Measurements from ENCODE around the gene UNG.
"Not testable (repeated sequence)": the region's sequence is repeated elsewhere in the genome, so short reads cannot be mapped to it uniquely, and the experiment has no call there.

The UNG gene

DNA sequence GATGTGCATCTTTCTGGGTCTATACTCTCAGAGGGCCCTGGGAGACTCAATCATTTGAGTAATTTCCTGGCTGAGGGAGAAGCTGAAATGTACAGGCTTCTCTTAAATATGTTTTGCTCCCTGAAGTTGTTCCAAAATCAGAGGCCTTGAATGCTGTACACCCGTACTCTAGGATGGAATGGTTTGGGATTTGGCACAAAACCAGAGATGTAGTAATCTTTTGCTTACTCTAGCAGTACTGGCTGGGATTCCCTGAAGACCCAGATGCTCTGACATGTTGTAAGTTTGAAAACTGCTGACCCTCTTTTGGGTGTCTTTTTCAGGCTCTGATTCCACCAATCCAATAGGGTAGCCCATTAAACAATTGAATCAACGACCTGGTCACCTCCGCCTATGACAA, 29.4 kb downstream of the UNG start:
- no peaks in the 10 kb centered on the region for H3K4me1 ChIP-seq (ENCODE audit: insufficient read depth, low read length)
- H3K27me3 ChIP-seq (ENCODE audit: insufficient read depth, low read length) = no peaks in the 10 kb centered on the region
- no peak overlapping the region for H3K4me3 ChIP-seq (ENCODE audit: low read length)
- H3K9ac ChIP-seq (ENCODE audit: low read depth, low read length) = no peak overlapping the region
- no peaks in the 10 kb centered on the region for H3K36me3 ChIP-seq (ENCODE audit: insufficient read depth, low read depth, low read length)
- H3K9me3 ChIP-seq (ENCODE audit: insufficient read depth, low read depth, low read length) = no peaks in the 10 kb centered on the region
- H3K27ac ChIP-seq (ENCODE audit: low read length) = no peak overlapping the region

DNA sequence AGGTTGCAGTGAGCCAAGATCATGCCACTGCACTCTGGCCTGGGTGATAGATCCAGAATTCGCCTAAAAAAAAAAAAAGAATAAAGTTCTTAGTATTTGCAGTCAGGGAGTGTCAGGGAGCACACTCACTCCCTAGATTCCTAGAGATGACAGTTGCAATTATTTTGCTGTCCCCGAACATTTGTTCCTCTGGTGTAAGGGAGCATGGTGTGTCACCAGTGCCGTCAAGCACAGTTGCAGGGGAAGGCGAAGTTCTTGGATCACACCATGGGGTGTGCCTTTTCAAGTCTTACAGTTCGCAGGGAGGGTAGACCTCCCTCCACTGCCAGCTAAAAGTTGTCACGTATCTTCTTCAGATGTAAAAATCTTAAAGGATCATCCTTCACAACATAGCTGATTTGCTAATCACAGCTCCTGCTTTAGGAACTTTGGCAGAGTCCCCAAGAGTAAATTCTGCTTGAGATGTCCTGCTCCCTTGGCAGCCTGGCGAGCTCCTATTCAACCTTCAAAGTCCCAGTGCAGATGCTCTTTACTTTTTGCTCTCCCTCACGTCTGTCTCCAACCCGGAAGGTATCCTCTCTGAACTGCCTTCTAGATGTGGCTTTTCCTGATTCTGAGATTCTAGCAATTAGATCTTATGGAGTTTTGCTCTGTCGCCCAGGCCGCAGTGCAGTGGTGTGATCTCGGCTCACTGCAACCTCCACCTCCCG, 30.3 kb downstream of the UNG start:
- Histone ChIP-seq H3K9ac (ENCODE audit: low read depth, low read length) (no peak overlapping the region), H3K4me3 (ENCODE audit: low read length) (no peak overlapping the region), H3K4me1 (ENCODE audit: insufficient read depth, low read length) (no peaks in the 10 kb centered on the region), H3K27ac (ENCODE audit: low read length) (no peak overlapping the region), H3K9me3 (ENCODE audit: insufficient read depth, low read depth, low read length) (no peaks in the 10 kb centered on the region), H3K27me3 (ENCODE audit: insufficient read depth, low read length) (no peaks in the 10 kb centered on the region), H3K36me3 (ENCODE audit: insufficient read depth, low read depth, low read length) (no peaks in the 10 kb centered on the region)

DNA sequence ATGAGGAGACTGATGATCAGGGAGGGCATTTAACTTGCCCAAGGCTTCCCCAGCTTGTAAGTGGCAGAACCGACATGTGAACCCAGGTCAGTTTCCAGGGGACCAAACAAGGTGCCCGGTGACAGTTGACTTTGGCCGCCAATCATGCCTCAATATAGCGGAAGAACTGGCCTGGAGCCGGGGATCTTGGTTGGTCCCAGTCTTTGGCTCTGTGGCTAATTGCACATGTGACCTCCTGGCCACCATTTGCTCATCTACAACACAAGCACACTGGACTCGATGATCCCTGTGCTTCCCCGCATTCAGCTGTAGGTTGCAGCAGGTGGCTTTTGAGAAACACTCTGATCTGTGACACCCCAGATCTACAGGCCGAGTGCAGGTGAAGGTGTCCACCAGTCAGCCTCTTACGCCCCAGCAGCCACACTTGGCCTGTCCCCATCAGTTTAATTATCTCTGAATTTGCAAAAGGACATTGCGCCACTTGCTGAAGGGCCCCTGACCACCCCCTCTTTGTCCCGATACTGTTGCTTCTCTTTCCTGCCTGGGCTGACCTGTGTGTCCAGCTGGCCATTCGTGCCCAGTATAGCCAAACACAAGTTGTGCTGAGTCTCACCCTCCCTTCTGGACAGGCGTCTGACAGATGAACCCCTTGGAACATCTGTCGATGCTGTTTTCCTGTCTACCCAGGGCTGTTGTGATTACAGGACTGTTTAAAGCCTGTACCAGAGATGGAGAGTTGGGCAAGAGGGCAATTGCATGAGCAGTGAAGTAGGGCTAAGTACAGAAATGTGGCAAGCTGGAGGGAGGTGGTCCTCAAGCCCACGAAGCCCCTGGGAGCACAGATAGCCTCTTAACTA, 33.1 kb downstream of the UNG start:
- Histone ChIP-seq H3K4me1 (ENCODE audit: insufficient read depth, low read length) (no peaks in the 10 kb centered on the region), H3K4me3 (ENCODE audit: low read length) (no peak overlapping the region), H3K9ac (ENCODE audit: low read depth, low read length) (no peak overlapping the region), H3K36me3 (ENCODE audit: insufficient read depth, low read depth, low read length) (no peaks in the 10 kb centered on the region), H3K27ac (ENCODE audit: low read length) (no peak overlapping the region), H3K27me3 (ENCODE audit: insufficient read depth, low read length) (no peaks in the 10 kb centered on the region), H3K9me3 (ENCODE audit: insufficient read depth, low read depth, low read length) (no peaks in the 10 kb centered on the region)

DNA sequence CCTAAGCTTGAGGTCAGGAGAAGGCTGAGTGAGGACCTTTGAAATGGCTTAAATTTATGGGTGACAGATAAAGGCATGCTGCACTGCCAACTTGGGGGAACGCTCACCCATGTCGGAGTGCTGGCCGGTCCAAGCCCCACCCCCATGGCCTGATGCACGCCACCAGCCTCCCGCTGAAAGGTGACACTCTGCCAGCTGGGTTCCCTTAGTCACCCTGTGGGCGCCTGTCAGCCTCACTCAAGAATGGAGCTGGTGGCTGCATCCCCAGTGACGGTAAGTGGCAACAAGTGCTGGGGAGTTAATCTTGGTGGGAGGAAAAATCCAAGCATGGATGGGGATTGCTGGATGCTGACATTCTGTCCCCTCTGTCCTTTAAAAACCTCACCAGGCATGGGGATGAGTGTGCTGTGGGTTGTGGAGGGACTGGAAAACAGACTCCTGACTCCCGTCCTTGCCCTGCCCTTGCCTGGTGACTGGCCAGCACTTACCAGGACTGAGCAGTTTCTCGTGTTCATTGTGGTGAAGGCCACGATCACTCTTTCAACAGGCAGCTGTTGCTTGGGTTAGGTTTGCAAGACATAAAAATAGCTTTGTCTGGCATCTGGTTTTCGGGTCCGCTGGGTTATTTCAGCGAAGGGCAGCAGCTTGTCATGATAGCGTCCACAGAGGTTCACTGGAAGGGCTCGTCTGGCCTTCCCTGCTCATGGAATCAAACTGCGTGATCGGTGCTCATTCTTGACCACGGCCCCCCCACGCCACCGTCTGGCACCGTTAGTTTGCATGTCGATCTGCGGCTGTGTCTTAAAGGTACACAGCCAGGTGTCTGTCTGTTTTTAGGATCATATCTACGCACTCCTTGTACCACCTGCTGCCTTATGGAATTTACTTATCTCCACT, 34.0 kb downstream of the UNG start:
- Histone ChIP-seq H3K9me3 (ENCODE audit: insufficient read depth, low read depth, low read length) (no peaks in the 10 kb centered on the region; the same call in 1 of the 2 replicates), H3K36me3 (ENCODE audit: insufficient read depth, low read depth, low read length) (no peaks in the 10 kb centered on the region), H3K27me3 (ENCODE audit: insufficient read depth, low read length) (no peaks in the 10 kb centered on the region), H3K4me3 (ENCODE audit: low read length) (no peak overlapping the region), H3K27ac (ENCODE audit: low read length) (no peak overlapping the region), H3K4me1 (ENCODE audit: insufficient read depth, low read length) (no peaks in the 10 kb centered on the region), H3K9ac (ENCODE audit: low read depth, low read length) (no peak overlapping the region)

DNA sequence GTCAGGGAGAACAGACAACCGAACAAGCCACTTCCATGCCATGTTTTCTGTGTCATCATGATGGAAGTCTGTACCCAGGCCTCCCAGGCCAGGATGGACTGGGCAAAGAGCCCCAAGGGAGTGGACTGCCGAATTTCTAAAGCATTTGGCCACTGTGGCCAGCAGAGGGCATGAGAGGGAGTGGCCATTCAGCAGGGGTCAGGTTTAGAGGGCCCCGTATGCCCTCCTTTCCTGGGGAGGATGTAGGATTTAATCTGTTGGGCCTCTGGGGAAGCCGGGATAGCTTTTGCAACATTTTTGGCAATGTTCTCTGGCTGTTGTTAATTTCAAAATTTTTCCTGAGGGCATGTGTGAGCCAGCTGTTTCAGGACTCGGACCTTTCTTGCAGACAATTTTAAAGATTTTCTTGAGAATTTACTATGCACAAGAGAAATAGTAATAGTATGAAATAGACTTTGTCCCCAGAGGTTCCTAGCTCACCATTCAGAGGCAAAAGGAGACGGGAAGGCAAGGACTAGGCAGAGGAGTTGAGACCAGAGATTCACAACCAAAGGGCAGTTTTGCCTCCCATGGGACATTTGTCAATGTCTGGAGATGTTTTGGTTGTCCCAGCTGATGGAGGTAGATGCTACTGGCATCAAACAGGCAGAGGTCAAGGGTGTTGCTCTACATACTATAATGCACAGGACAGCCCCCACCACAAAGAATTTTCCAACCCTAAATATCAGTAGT, 37.0 kb downstream of the UNG start:
- no peak overlapping the region for H3K9ac ChIP-seq (ENCODE audit: low read depth, low read length)
- H3K4me1 ChIP-seq (ENCODE audit: insufficient read depth, low read length) = no peaks in the 10 kb centered on the region
- H3K4me3 ChIP-seq (ENCODE audit: low read length) = no peak overlapping the region
- H3K9me3 ChIP-seq (ENCODE audit: insufficient read depth, low read depth, low read length) = no peaks in the 10 kb centered on the region; the same call in 1 of the 2 replicates
- no peaks in the 10 kb centered on the region for H3K27me3 ChIP-seq (ENCODE audit: insufficient read depth, low read length)
- no peak overlapping the region for H3K27ac ChIP-seq (ENCODE audit: low read length)
- no peaks in the 10 kb centered on the region for H3K36me3 ChIP-seq (ENCODE audit: insufficient read depth, low read depth, low read length)

DNA sequence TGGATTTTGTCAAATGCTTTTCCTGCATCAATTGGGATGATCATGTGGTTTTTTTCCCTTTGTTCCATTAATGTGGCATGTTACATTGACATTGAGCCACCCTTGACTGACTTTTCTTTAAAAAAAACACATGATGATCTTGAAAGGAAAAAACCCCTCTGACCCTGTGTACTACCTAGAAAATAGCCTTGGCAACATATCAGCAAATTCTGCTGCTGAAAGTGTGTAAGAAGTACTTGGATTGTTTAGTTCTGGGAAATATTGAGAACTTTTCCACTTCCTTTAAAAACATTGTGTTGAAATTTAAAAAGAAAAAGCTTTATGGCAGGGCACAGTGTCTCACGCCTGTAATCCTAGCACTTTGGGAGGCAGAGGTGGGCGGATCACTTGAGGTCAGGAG, 39.7 kb downstream of the UNG start:
- H3K27me3 ChIP-seq (ENCODE audit: insufficient read depth, low read length) = no peaks in the 10 kb centered on the region
- no peaks in the 10 kb centered on the region; the same call in 1 of the 2 replicates for H3K9me3 ChIP-seq (ENCODE audit: insufficient read depth, low read depth, low read length)
- no peaks in the 10 kb centered on the region for H3K36me3 ChIP-seq (ENCODE audit: insufficient read depth, low read depth, low read length)
- no peak overlapping the region for H3K27ac ChIP-seq (ENCODE audit: low read length)
- no peak overlapping the region for H3K4me3 ChIP-seq (ENCODE audit: low read length)
- no peaks in the 10 kb centered on the region for H3K4me1 ChIP-seq (ENCODE audit: insufficient read depth, low read length)
- H3K9ac ChIP-seq (ENCODE audit: low read depth, low read length) = no peak overlapping the region

DNA sequence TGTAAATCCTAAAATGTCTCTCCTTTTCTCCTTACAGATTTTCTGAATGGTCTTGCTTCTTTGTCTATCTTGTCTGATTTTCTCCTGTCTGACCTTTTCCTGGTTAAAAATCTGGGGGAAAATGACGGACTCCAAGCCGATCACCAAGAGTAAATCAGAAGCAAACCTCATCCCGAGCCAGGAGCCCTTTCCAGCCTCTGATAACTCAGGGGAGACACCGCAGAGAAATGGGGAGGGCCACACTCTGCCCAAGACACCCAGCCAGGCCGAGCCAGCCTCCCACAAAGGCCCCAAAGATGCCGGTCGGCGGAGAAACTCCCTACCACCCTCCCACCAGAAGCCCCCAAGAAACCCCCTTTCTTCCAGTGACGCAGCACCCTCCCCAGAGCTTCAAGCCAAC, 42.0 kb downstream of the UNG start:
- H3K9ac ChIP-seq (ENCODE audit: low read depth, low read length) = no peak overlapping the region
- H3K27me3 ChIP-seq (ENCODE audit: insufficient read depth, low read length) = no peaks in the 10 kb centered on the region
- no peak overlapping the region for H3K27ac ChIP-seq (ENCODE audit: low read length)
- no peaks in the 10 kb centered on the region for H3K4me1 ChIP-seq (ENCODE audit: insufficient read depth, low read length)
- H3K36me3 ChIP-seq (ENCODE audit: insufficient read depth, low read depth, low read length) = no peaks in the 10 kb centered on the region
- H3K9me3 ChIP-seq (ENCODE audit: insufficient read depth, low read depth, low read length) = no peaks in the 10 kb centered on the region; the same call in 1 of the 2 replicates
- H3K4me3 ChIP-seq (ENCODE audit: low read length) = no peak overlapping the region

DNA sequence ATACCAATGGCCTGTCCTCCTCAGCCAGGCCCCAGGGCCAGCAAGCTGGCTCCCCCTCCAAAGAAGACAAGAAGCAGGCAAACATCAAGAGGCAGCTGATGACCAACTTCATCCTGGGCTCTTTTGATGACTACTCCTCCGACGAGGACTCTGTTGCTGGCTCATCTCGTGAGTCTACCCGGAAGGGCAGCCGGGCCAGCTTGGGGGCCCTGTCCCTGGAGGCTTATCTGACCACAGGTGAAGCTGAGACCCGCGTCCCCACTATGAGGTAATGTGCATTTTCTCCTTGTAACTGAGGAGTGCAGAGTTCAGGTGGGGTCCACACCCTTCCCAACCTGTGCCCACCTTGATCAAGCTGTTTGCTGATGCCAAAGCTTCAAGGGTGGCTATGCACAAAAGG, 42.4 kb downstream of the UNG start:
- Histone ChIP-seq H3K27ac (ENCODE audit: low read length) (no peak overlapping the region), H3K36me3 (ENCODE audit: insufficient read depth, low read depth, low read length) (no peaks in the 10 kb centered on the region), H3K4me3 (ENCODE audit: low read length) (no peak overlapping the region)

DNA sequence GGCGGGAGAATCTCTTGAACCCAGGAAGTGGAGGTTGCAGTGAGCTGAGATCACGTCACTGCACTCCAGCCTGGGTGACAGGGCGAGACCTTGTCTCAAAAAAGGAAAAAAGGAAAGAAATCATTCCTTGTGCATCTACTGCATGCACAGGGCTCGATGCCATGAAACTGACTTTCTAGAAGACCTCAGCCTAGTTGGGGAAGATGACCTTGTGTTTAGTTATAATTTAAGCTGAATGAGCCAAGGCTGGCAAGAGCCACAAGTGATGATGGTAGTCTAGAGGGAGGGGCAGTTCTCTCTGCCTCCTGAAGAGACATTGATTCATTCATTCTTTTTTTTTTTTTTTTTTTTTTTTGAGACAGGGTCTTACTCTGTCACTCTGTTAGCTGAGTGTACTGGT, 43.2 kb downstream of the UNG start:
- no peak overlapping the region for H3K27ac ChIP-seq (ENCODE audit: low read length)
- H3K27me3 ChIP-seq (ENCODE audit: insufficient read depth, low read length) = no peaks in the 10 kb centered on the region
- H3K9ac ChIP-seq (ENCODE audit: low read depth, low read length) = no peak overlapping the region
- H3K4me1 ChIP-seq (ENCODE audit: insufficient read depth, low read length) = no peaks in the 10 kb centered on the region
- no peaks in the 10 kb centered on the region; the same call in 1 of the 2 replicates for H3K9me3 ChIP-seq (ENCODE audit: insufficient read depth, low read depth, low read length)
- H3K36me3 ChIP-seq (ENCODE audit: insufficient read depth, low read depth, low read length) = no peaks in the 10 kb centered on the region
- no peak overlapping the region for H3K4me3 ChIP-seq (ENCODE audit: low read length)

More for the DNA sequence above, 42.4 kb downstream of the UNG start:
- Histone ChIP-seq H3K4me1 (ENCODE audit: insufficient read depth, low read length) (no peaks in the 10 kb centered on the region), H3K9me3 (ENCODE audit: insufficient read depth, low read depth, low read length) (no peaks in the 10 kb centered on the region; the same call in 1 of the 2 replicates), H3K9ac (ENCODE audit: low read depth, low read length) (no peak overlapping the region), H3K27me3 (ENCODE audit: insufficient read depth, low read length) (no peaks in the 10 kb centered on the region)

DNA sequence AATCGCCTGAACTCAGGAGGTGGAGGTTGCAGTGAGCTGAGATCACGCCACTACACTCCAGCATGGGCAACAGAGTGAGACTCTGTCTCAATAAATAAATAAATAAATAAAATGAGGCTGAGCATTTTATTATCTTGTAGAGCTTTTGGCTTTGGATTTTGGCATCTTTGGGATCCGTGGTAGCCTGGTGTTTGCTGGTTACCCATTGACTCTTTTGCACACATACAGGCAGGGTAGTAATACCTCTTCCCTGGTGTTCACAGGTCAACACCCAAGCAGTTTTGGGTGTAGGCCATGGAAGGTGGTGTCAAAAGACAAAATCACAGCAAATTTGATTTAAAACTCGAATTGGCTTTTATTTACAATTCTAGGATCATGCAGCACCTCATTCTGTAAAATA, 46.8 kb downstream of the UNG start:
- no peaks in the 10 kb centered on the region for H3K36me3 ChIP-seq (ENCODE audit: insufficient read depth, low read depth, low read length)
- no peaks in the 10 kb centered on the region for H3K4me1 ChIP-seq (ENCODE audit: insufficient read depth, low read length)
- H3K4me3 ChIP-seq (ENCODE audit: low read length) = no peak overlapping the region
- H3K9me3 ChIP-seq (ENCODE audit: insufficient read depth, low read depth, low read length) = no peaks in the 10 kb centered on the region
- H3K27me3 ChIP-seq (ENCODE audit: insufficient read depth, low read length) = no peaks in the 10 kb centered on the region
- H3K9ac ChIP-seq (ENCODE audit: low read depth, low read length) = no peak overlapping the region
- no peak overlapping the region for H3K27ac ChIP-seq (ENCODE audit: low read length)

DNA sequence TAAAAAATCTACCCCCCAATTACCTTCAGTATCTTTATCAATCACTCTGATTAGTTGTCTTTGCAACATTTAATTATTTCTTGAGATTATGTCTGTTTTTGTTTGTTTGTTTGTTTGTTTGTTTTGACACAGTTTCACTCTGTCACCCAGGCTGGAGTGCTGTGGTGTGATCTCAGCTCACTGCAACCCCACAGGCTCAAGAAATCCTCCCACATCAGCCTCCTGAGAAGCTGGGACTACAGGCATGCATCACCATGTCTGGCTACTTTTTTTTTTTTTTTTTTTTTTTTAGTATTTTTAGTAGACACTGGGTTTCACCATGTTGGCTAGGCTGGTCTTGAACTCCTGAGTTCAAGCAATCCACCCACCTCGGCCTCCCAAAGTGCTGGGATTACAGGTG, 49.7 kb downstream of the UNG start:
- H3K9ac ChIP-seq (ENCODE audit: low read depth, low read length); H3K27ac ChIP-seq (ENCODE audit: low read length); H3K4me3 ChIP-seq (ENCODE audit: low read length); H3K9me3 ChIP-seq (ENCODE audit: insufficient read depth, low read depth, low read length); H3K36me3 ChIP-seq (ENCODE audit: insufficient read depth, low read depth, low read length); H3K4me1 ChIP-seq (ENCODE audit: insufficient read depth, low read length); H3K27me3 ChIP-seq (ENCODE audit: insufficient read depth, low read length): not testable (repeated sequence)

Measured in iPS-20b (cell line).